GM18519 (cell line): ENCODE data around the gene SCN4A.

Experiments
- ATAC-seq: cut with Tn5 transposase; IDR thresholded peaks from one replicate; pipeline ENCODE4 v1.9.1; 2021; ENCODE audit warnings: mild to moderate bottlenecking, moderate library complexity; ENCODE audit not compliant: unreplicated experiment, low FRiP score

SCN4A gene

GRCh38 chr17:64002658-64003525 is 30.2 kb upstream of the SCN4A start:
- no peak for ATAC-seq

- ATAC-seq = no peak
Observed at GRCh38 chr17:64001763-64002529, 29.2 kb upstream of the SCN4A start.

GRCh38 chr17:64001091-64001579 is 28.4 kb upstream of the SCN4A start:
- ATAC-seq = no peak

GRCh38 chr17:63999680-64000531 is 27.2 kb upstream of the SCN4A start:
- ATAC-seq = no peak

- no peak for ATAC-seq
Observed at GRCh38 chr17:63998721-63999679, 26.3 kb upstream of the SCN4A start.

GRCh38 chr17:63998050-63998720 is 25.5 kb upstream of the SCN4A start, which contains the start of gene PRR29:
PRR29 (plus strand) TSS chr17:63998351; CDS start chr17:63998365, 14 bp downstream.
- no peak for ATAC-seq

- no peak for ATAC-seq
Observed at GRCh38 chr17:63997341-63998048, 24.8 kb upstream of the SCN4A start.

- no peak for ATAC-seq
Observed at GRCh38 chr17:63996430-63997182, 23.9 kb upstream of the SCN4A start.

- ATAC-seq = no peak
Observed at GRCh38 chr17:63995626-63996025, 22.9 kb upstream of the SCN4A start.

- no peak for ATAC-seq
Observed at GRCh38 chr17:63993368-63993985, 20.8 kb upstream of the SCN4A start.

GRCh38 chr17:63991611-63992010 is 18.9 kb upstream of the SCN4A start:
- no peak for ATAC-seq

- ATAC-seq = no peak
Observed at GRCh38 chr17:63989622-63990345, 17.1 kb upstream of the SCN4A start.

- no peak for ATAC-seq
Observed at GRCh38 chr17:63988741-63989621, 16.3 kb upstream of the SCN4A start.

- ATAC-seq = no peak
Observed at GRCh38 chr17:63988127-63988478, 15.4 kb upstream of the SCN4A start.
